ENCODE data around the gene SVEP1.

The SVEP1 gene

GRCh38 chr9:110520120-110520701 is 59.3 kb downstream of the SVEP1 start:
- no peak for DNase-seq

GRCh38 chr9:110517483-110517882 is 62.1 kb downstream of the SVEP1 start:
- DNase-seq: no peak

- no peak for DNase-seq
Measured at GRCh38 chr9:110514897-110515296, 64.6 kb downstream of the SVEP1 start.

GRCh38 chr9:110512817-110513216 is 66.7 kb downstream of the SVEP1 start:
- no peak for DNase-seq

DNA sequence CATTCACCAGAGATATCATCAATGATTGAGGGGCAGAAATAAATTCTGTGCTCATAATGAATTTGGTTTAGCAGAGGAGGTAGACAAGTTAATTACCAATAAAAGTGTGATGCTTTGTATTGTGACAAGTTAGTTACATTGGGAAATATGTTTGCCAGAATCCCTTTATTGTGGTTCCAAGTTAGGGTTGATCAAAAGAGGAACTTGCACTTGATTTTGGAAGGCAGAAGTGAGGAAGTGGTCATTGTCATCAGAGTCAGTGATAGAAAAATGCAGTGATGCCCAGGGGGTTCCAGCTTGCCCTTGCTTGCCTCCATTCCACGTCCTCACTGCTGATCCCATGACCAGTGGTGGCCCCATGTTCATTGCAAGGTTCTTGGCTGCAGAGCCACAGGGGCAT is 69.7 kb downstream of the SVEP1 start:
- no peak for DNase-seq

DNA sequence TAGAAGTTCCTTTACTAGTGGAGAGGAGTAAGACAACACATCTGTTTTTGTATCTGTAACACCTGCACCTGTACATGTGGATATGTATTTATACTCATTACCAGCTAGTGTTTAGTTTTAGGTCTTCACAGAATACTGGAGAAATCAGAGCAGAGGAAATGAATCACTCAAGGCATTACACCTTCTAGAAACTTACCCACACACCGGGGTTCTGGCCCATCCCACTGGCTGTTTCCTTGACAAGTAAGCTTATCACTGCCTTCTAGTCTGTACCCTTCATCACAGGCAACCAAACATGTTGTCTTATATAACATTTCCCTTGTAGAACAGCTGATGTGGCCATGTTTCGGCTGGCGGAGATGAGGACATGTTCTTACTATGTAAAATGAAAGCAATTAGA is 76.7 kb downstream of the SVEP1 start:
- DNase-seq: no peak

GRCh38 chr9:110499608-110500007 is 79.9 kb downstream of the SVEP1 start:
- DNase-seq: no peak

GRCh38 chr9:110487196-110487595 is 92.3 kb downstream of the SVEP1 start:
- DNase-seq: no peak

GRCh38 chr9:110486218-110486617 is 93.3 kb downstream of the SVEP1 start:
- DNase-seq: no peak

DNA sequence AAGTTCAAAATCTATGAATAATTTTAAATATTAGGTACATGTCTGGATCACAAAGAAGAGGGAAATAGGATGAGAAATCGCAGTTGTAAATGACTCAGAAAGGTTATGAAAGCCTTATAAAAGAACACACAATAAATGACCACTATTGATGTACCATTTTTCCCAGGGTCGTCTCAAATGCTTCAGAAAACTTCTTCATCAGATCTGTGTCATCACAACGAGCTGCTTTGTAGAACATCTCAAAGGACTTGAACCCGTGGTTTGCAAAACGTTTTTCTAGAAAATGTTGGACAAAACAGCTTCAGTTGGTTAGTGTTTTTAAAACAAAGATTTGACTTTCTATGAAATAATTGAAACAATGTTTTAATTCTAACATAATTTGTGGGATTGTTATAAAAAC is 100.1 kb downstream of the SVEP1 start:
- DNase-seq: no peak

DNA sequence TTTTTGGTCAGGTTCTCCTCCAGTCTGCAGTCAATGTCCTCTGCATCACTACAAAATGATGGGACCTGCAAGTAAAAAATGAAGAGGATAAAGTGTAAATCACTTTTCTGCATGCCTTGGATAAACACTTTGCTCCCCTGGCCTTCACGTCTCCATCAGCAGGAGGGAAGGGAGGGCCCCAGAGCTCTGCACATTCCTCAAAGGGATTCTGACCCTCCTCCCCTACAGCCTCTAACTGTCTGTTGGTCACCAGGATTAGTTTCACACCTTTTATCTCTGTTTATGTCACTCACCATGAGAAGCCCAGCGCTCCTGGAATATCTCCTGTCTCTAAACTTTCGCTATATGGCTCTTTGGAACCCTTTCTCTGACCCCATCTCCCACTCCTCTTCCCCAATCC is 103.3 kb downstream of the SVEP1 start:
- no peak for DNase-seq

DNA sequence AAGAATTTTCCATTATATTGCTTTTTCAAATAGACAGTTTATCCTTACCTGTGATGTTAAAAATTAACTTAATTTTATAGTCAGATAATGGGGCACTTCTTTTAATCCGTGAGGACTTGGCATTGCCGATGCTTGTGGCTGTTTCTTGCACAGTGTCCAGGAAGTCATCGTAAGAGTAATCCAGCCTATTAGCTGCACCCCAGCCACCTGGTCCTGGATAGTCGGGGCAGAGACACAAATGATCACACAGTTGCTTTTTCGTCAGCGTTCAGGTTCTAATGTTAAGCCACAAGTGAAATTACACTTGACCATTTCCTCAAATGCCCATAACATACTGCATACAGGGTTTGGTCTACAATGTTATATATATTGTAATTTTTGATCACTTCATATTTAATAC is 107.4 kb downstream of the SVEP1 start:
- no peak for DNase-seq

- no peak for DNase-seq
Measured at GRCh38 chr9:110468950-110469349, 110.6 kb downstream of the SVEP1 start.

- no peak for DNase-seq
Measured at GRCh38 chr9:110465190-110465589, 114.4 kb downstream of the SVEP1 start.

GRCh38 chr9:110464321-110464720 is 115.2 kb downstream of the SVEP1 start:
- DNase-seq: no peak

DNA sequence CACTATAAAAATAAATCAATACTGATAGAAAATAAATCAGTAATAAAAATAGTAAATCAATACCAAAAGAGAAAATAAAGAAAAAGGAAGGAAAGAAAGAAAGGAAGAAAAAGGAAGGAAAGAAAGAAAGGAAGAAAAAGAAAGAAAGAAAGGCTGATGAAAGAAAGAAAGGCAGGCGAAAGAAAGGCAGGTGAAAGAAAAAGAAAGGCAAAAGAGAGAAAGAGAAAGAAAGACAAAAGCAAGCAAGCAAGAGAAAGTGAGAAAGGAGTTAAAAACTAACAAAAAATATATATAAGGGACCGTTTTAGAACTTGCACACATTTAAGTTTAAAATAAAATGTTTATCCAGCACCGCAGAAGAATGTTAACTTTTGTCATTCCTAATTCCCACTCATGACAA is 116.0 kb downstream of the SVEP1 start:
- DNase-seq: no peak

- no peak for DNase-seq
Measured at GRCh38 chr9:110457245-110457644, 122.3 kb downstream of the SVEP1 start.

DNA sequence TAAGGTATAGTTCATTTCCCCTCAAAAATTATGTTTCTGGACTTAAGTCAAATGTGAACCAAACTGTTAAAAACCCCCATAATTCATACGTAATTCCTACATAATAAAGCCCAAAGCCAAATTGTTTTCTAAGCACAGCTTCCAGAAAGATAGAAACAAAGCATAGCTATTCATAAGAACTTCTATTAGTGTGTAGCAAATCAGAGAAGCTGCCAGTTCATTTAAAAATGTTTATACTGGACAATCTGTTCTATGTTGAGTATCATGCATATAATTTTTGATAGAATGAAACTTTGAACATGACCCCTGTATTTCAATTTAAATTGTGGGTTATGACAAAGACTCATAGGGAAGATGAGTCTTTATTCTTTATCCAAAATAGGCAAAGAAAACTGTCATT is 122.9 kb downstream of the SVEP1 start:
- DNase-seq: no peak

- no peak for DNase-seq
Measured at GRCh38 chr9:110455860-110456259, 123.7 kb downstream of the SVEP1 start.

GRCh38 chr9:110452227-110452801 is 127.2 kb downstream of the SVEP1 start:
- no peak for DNase-seq

DNA sequence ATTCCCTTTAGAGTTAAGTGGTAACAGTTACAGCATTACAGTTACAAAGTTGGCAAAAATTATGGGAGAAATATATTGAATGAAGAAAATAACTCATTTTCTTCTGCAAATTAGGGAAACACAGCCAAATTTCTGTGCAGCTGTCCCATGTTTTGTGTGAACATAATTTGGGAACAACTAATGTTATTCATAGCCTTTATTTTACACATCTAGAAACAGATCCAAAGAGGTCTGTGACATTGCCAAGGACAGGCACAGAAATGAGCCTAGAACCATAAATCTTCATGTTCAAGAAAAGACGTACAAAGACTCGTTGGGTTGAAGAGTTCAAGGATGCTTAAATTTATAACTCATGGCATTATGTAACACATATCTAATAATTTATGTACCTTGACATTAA is 127.8 kb downstream of the SVEP1 start:
- no peak for DNase-seq

- no peak for DNase-seq
Measured at GRCh38 chr9:110447476-110447875, 132.1 kb downstream of the SVEP1 start.

GRCh38 chr9:110446171-110446570 is 133.4 kb downstream of the SVEP1 start:
- DNase-seq: no peak

GRCh38 chr9:110444911-110445310 is 134.6 kb downstream of the SVEP1 start:
- no peak for DNase-seq

GRCh38 chr9:110443866-110444220 is 135.7 kb downstream of the SVEP1 start:
- no peak for DNase-seq

All from activated CD4-positive, alpha-beta T cell treated with anti-CD3 and anti-CD28 coated beads, Interleukin-2, amount 50 U/mL, for 1 hour (primary cell).